AG04449 (cell line): ENCODE measurements around the gene SLC35A2.

ENCODE experiments used
- CTCF ChIA-PET: fragments of 350-600 bp; formaldehyde crosslinking; extraction: SDS; loops from one replicate; lab custom pipeline; 2021; ENCODE audit warnings: antibody characterized with exemption; lab: Yijun Ruan, JAX
- POLR2A ChIA-PET: fragments of 400-600, 350-600 bp; formaldehyde crosslinking; extraction: SDS; loops from one replicate; lab custom pipeline; 2020; ENCODE audit warnings: antibody characterized with exemption, inconsistent platforms; lab: Yijun Ruan, JAX
- DNase-seq: peaks from one replicate; pipeline ENCODE4 v3.0.0-alpha.2; 2010; ENCODE audit warnings: low read depth, low spot score
- H3K4me3 ChIP-seq: 2 replicates; pipeline ENCODE4 v1.5.1; 2011; ENCODE audit warnings: low read depth, mild to moderate bottlenecking, control low read depth, low read length
- TF ChIP-seq, protein P1 (sequence below): IDR thresholded peaks from one replicate; pipeline ENCODE4 v1.5.1; 2011; ENCODE audit warnings: mild to moderate bottlenecking, moderate library complexity, low read length, control low read depth, inconsistent platforms; ENCODE audit not compliant: insufficient read depth; ENCODE audit errors: missing control alignments

SLC35A2 gene

DNA sequence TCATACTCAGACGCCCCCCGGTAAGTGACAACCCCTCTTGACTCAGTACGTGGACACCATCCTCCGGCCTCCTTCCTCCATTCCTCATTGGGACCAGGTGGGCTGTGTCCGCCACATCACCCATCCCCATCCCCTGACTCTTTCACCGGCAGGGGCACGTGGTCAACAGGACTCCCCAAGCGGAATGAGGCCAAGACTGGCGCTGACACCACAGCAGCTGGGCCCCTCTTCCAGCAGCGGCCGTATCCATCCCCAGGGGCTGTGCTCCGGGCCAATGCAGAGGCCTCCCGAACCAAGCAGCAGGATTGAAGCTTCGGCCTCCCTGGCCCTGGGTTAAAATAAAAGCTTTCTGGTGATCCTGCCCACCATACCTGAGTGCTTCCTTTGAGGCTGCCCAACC is 8.7 kb downstream of the SLC35A2 start:
- ChIA-PET POLR2A (no interaction called here), CTCF (interaction anchor here (0.6 to 1.1 kb wide), 2 partner anchors 11 to 24 kb away, joined by 3 to 4 read pairs; no protein-coding TSS in a partner anchor)
- TF ChIP-seq, protein P1, sequence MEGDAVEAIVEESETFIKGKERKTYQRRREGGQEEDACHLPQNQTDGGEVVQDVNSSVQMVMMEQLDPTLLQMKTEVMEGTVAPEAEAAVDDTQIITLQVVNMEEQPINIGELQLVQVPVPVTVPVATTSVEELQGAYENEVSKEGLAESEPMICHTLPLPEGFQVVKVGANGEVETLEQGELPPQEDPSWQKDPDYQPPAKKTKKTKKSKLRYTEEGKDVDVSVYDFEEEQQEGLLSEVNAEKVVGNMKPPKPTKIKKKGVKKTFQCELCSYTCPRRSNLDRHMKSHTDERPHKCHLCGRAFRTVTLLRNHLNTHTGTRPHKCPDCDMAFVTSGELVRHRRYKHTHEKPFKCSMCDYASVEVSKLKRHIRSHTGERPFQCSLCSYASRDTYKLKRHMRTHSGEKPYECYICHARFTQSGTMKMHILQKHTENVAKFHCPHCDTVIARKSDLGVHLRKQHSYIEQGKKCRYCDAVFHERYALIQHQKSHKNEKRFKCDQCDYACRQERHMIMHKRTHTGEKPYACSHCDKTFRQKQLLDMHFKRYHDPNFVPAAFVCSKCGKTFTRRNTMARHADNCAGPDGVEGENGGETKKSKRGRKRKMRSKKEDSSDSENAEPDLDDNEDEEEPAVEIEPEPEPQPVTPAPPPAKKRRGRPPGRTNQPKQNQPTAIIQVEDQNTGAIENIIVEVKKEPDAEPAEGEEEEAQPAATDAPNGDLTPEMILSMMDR: no peak
- H3K4me3 ChIP-seq: no peak overlapping the region
- no peak for DNase-seq

GRCh38 chrX:48902135-48902534 is 9.3 kb downstream of the SLC35A2 start:
- CTCF ChIA-PET: interaction anchor here (0.6 kb wide), 1 partner anchor 24 kb away, joined by 3 read pairs; no protein-coding TSS in a partner anchor

DNA sequence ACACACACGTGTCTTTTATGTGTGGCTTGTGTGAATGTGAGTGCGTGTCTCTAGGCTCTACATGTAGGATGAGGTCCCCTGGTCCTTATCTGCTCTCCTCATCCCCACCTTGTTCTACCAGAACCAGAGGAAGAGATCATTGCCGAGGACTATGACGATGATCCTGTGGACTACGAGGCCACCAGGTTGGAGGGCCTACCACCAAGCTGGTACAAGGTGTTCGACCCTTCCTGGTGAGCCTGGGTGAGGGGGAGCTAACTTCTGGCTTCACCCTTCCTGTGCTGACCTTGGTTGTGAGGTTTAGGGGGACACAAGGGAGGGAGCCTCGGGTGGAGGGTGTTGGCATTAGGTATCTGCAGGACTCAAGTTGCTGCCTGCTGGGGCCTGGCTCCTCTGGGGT is 10.4 kb downstream of the SLC35A2 start:
- POLR2A ChIA-PET: no interaction called here

More at GRCh38 chrX:48902135-48902534, 9.3 kb downstream of the SLC35A2 start:
- DNase-seq: no peak
- POLR2A ChIA-PET: no interaction called here
- H3K4me3 ChIP-seq: no peak overlapping the region
- TF ChIP-seq, protein P1: no peak

GRCh38 chrX:48899078-48899410 is 12.4 kb downstream of the SLC35A2 start:
- TF ChIP-seq, protein P1: no peak
- no peak overlapping the region for H3K4me3 ChIP-seq
- POLR2A ChIA-PET: no interaction called here
- DNase-seq: no peak
- CTCF ChIA-PET: no interaction called here

More for the DNA sequence above, 10.4 kb downstream of the SLC35A2 start:
- no peak for DNase-seq
- CTCF ChIA-PET: no interaction called here
- TF ChIP-seq, protein P1: no peak
- H3K4me3 ChIP-seq: no peak overlapping the region

DNA sequence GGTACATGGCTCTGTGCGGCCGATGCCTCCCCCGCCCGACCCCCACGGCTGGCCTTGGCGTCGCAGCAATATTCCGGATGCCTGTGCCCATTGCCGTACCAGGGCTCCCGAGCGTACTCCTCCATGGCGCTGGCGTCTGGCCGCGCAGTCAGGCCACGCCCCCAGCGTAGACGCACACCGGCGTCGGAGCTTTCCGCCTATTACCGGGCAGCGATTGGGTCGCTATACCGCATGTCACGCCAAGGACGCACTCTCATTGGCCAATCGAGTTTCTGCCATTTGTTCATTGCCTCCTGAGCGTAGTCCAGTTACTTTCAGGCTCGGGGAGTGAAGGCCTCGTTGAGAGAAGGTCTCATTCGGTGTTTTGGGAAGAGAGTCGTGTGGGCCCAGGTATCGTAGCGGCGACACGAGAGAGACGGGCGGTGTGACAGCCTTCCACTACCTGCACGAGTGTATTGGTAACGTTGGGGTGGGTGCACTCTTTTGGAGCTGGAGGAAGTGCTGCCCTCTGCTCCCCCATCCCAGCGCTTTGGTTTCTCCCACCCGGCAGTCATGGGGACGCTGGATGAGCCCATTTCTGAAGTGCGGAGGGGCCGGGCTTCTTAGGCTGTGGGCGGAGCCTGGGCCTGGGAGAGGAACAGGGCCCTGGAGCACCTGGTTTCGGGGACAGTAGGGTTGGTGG is 13.7 kb downstream of the SLC35A2 start, which contains the start of the genes PQBP1 and TIMM17B:
Gene PQBP1, plus strand, starts transcription at position 306 of the 682 bp plus-strand sequence. CDS start 580 bp downstream, outside the sequence.
Gene TIMM17B, minus strand, starts transcription at position 144 of the 682 bp plus-strand sequence. Its CDS starts 19 bp downstream, at position 125.
- TF ChIP-seq, protein P1: no peak
- DNase-seq: peak; percentile 81
- CTCF ChIA-PET: no interaction called here

GRCh38 chrX:48897157-48897624 is 14.3 kb downstream of the SLC35A2 start:
- ChIA-PET CTCF (no interaction called here), POLR2A (interaction anchor here (1.0 to 1.3 kb wide), 4 partner anchors 15 to 49 kb away, joined by 3 to 6 read pairs (median 4); partner anchors contain the start of gene SLC35A2)
- peak overlapping the region; percentile 77 for H3K4me3 ChIP-seq
- no peak for DNase-seq
- TF ChIP-seq, protein P1: no peak

More for the DNA sequence above, 13.7 kb downstream of the SLC35A2 start, which contains the start of the genes PQBP1 and TIMM17B:
- POLR2A ChIA-PET: interaction anchor here (0.6 to 1.3 kb wide), 6 partner anchors 14 to 201 kb away, joined by 3 to 6 read pairs (median 3); partner anchors contain the start of genes SLC35A2 and SUV39H1
- peak within 1 kb of the TSS; percentile 77 for H3K4me3 ChIP-seq
